Measurements from ENCODE around the gene CHST13.

DNA sequence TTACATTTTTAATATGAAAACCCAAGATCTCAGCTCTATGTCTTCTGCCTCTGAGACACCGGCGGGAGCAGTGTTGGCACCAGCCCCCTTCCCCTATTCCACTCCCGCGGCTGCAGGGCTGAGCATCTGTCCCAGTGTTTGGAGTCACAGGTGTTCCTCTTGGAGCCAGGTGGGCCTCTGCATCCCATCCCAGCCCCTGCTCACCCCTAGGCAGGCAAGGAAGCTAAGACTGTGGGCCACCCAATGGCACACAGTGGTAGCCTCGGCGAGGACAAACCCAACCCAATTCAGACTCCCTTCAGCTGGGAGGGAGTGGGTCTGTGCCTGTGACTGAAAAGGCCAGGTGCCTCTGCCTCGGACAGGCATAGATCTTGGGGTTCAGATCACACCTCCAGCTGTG lies 3.1 kb downstream of the CHST13 start:
- TF ChIP-seq, protein P1, sequence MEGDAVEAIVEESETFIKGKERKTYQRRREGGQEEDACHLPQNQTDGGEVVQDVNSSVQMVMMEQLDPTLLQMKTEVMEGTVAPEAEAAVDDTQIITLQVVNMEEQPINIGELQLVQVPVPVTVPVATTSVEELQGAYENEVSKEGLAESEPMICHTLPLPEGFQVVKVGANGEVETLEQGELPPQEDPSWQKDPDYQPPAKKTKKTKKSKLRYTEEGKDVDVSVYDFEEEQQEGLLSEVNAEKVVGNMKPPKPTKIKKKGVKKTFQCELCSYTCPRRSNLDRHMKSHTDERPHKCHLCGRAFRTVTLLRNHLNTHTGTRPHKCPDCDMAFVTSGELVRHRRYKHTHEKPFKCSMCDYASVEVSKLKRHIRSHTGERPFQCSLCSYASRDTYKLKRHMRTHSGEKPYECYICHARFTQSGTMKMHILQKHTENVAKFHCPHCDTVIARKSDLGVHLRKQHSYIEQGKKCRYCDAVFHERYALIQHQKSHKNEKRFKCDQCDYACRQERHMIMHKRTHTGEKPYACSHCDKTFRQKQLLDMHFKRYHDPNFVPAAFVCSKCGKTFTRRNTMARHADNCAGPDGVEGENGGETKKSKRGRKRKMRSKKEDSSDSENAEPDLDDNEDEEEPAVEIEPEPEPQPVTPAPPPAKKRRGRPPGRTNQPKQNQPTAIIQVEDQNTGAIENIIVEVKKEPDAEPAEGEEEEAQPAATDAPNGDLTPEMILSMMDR (IDR thresholded peaks at IDR 0.05): no peak
- TF ChIP-seq POLR2A (IDR thresholded peaks at IDR 0.05): no peak

Measured in lower leg skin (tissue), 3 donors.